GM18507 (cell line): ENCODE measurements around the gene UQCRQ.

Experiments used
- DNase-seq: peaks from one replicate; pipeline ENCODE4 v3.0.0; 2011; ENCODE audit warnings: low read depth; ENCODE audit not compliant: insufficient read length; ENCODE audit errors: extremely low spot score
- FAIRE-seq: peaks from 2 replicates; lab custom pipeline; 2011; peaks lifted over from hg19 to GRCh38; lab: Jason Lieb, UNC

UQCRQ gene

DNA sequence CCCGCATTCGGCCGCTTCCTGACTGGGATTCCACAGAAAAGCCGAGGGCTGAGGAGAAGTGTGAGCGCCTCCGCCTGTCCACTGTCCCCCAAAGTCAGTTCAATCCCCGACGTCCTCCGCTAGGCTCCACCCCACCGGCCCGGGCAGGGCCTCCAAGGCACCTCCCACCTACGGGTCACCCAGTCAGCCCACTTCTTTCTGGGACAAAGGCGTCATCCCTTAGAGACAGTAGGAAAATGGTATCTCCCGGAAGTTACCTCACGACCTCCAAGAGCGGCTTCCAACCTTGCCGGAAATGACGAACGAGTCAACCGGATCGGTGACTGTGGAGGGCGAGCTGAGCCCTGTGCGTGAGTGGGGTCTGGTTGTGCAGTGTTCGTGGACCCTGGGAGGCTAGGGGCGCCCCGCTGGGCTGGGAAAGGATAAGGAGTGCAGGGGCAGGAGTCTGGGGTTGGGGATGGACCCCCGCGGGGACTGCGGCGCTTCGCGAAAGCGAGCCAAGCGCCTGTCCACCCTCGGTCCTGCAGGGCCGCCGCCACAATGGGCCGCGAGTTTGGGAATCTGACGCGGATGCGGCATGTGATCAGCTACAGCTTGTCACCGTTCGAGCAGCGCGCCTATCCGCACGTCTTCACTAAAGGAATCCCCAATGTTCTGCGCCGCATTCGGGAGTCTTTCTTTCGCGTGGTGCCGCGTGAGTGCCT is at the start of gene UQCRQ, which contains the start of gene GDF9:
UQCRQ (plus strand) TSS at position 301 of the 704 bp plus-strand sequence; CDS start at position 541, 240 bp downstream.
GDF9 (minus strand) TSS at position 128 of the 704 bp plus-strand sequence. CDS start 1,936 bp downstream, outside the sequence.
- peak; percentile 95 for DNase-seq
- FAIRE-seq = peak; percentile 99

DNA sequence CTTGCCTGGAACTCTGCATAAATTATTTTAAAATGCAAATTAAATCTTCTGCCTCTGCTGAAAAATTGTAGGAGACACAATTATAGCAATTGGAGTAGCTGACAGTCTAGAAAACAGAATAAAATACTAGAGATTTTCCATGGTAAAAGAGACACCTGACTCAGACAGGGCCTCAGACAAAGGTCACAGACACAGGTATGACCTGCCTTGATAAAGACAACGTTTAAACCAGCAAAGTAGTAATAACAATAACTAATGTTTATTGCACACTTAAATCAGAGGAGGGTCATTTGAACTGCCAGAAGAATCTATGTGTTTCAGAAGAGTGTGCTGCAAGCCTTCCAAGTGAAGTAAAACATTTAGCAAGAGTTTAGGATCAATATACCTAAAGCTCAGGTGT is 49.4 kb upstream of the UQCRQ start:
- FAIRE-seq (no peak), DNase-seq (no peak)

DNA sequence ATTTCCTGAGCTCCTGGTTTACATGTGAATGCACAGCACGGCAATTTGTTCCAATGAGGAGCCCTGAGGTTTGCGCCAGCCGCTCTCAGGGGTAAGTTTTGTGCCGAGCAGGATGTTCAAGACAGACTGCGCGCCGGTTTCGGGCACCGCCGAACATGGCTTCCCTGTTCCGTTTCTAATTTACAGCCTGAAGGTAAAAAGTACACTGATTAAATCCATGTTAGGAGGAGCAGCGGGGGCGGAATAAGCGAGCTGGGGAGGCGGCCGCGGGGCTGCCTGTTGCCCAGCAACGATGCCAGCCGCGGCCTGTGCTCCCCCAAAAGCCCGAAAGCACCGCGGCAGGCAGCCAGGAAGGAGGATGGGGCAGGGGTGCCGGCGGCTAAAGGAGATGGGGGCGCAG is 47.0 kb upstream of the UQCRQ start:
- no peak for DNase-seq

DNA sequence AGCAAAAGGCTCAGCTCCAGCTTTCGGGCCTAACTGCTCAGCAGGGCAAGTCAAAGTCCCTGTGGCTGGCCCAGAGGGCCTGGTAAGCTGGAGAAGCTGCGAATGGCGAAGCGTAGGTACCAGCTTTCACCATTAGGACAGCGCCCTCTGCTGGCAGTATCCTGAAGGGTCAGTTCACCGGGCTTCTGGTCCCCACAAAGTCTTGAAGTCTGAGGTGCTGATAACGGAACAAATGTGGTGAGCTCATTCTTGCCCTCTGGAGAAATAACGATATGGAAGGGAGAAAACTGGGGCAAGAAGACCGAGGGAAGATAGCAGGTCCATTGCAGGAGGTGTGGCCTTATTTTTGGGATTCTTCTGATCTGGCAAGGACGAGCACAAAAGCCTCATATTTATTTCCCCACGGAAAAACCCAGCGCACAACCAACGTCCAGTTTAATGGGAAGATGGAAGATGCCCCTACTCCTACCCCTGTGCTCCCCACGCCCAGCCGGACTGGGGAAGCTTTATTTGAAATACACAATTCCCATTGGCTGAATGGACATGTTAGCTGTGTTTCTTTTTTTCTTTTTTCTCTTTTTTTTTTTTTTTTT is 46.2 kb upstream of the UQCRQ start:
- peak; percentile 81 for DNase-seq
- FAIRE-seq = peak; percentile 92

More for the DNA sequence above, 47.0 kb upstream of the UQCRQ start:
- FAIRE-seq = no peak

DNA sequence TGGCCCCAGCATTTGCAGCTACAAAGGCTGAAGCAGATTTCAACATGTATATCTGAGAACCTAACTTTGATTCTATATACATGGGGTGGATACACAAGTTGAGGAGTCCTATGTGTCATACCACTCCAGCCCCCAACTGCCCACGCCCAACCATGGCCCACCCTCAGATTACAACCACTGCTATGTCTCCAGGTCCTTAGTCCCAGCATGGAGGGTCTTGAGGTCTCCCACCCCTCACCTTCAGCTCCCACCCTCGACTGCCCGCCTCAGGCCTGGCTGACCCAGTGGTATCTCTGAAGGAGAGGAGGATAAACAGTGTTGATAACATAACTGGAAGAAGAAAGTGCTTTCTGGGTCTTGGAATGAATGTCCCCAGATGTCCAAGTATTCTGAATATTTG is 45.1 kb upstream of the UQCRQ start:
- no peak for FAIRE-seq
- DNase-seq = no peak

DNA sequence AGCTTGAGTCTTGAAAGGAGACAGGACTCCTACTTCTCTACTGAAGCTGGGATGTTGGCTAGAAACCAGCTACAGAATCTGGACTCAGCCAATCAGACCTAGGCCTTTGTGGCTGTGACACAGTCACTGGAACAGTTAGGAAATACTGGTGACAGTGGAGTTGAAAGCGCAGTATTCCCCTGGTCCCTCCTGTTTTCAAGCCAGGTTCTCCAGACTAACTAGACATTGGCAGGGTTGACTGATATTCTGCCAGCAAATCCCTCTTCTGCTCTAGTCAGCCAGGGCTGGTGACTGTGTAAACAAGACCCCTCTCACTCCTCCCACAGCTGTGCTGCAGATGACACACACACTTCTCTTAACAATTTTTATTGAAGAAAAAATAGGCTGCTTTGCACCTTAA is 44.7 kb upstream of the UQCRQ start:
- DNase-seq = no peak
- no peak for FAIRE-seq

DNA sequence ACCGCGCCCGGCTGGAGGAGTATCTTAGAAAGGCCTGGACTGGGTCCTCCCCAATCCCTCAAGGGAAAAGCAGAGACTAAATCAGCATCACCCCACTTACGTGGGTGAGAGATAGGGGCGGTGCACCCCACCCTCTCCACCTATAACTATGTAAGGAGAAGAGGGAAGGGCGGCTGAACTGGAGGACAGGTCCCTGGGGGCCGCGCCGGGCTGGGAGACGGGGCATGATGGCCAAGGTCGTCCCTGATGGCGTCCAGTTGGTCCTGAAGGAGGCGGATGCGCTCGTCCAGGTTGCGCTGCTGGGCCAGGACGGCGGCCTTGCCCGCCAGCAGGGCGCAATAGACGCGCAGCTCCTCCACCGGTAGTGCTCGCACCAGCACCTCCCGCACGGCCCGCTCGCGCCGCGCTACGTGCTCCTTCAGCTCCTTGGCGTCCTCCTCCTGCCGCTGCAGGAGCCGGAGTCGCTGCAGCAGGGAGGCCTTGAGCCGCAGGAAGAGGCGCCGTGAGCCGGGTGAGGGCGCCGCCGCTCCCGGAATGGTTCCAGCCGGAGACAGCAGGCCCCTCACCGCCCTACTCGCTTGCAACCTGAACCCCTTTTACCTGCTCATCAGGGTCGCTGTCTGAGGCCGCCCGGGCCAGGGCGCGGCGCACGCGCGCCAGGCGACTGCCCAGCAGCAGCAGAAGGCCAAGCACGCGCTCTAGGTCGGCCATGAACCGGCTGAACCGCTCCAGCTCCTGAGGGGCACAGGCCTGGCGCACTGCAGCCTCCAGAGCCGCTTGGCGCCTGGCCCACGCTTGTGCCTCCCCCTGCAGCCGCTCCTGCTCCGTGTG is 43.6 kb upstream of the UQCRQ start:
- FAIRE-seq (no peak), DNase-seq (no peak)

DNA sequence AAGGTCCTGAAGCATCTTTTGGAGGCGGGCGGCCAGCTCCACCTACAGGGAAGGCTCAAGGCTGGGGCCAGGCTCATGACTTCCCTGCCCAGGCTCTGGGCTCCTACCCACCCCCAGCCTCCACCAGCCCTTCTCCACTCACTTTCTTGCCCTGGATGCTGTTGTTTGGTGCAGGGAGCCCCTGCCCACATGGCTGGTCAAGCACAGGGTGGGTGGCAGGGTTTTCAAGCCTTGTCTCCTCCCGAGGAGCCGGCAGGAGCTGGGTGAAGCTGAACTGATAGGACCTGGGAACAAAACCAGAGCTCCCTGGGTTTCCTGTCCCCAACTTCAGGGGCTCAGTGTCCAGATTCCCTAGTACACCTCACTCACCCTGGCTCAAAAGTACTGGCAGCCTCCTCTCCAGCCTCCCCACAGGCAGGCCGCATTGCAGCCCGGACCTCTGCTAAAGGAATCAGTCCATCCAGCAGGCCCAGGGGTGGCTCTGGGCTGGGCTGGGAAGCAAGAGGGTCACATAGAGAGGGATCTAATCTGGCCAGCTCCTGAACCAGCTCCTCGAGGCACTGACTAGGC is 42.9 kb upstream of the UQCRQ start:
- DNase-seq (no peak), FAIRE-seq (no peak)

DNA sequence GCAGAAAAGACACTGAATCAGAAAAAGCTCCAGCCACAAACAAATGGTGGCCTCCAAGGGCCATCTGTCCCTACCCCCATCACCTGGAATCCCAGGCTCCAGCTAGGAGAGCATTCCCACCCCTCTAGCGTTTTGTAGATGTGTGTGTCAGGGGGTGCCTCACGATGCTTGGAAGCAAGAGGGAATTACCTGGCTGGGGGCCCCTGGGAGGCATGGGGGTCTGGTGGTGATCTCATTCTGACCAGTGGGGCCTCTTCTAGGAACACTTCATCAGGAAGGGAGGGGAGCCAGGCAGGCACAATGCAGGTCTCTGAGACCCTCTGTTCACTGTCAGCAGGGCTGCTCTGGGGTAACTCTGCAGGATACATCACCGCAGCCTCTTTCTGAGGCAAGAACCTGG is 42.0 kb upstream of the UQCRQ start:
- DNase-seq (no peak), FAIRE-seq (no peak)

DNA sequence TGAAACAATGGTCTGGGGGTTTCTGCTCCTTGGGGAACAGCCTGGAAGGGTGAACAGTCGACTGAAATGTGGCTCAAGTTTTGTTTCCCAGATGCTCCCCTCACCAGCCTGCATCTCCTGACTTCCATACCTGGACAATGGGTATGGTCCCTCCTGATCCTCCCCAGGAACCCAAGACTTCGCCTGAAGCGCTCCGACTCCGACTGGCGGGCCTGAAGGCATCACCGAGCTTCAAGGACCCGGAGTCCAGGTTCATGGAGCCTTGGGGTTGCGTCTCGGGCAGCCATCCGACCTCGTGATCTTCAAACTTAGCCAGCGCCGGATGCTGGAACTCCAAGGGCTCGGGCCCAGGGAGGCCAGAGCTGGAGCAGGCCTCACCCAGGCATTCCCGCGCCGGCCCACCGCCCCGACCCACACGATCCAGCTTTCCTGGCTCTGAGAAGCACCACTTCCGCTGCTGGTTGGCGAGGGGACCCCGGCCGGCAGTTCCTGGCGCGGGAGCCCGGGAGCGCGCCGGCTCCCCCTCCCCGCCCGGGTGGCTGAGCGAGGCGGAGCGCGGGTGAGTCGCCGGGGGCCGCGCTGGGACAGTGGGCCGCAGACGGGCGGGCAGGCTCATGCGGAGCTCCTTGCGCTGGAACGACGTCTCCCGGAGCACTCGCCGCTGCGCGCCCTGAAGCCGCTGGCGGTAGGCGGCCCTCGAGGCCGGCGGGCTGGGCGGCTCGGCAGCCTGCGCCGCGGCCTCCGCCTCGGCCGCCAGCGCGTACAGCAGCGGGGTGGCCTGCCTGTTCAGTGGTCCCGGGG is 41.2 kb upstream of the UQCRQ start:
- DNase-seq (no peak), FAIRE-seq (no peak)

DNA sequence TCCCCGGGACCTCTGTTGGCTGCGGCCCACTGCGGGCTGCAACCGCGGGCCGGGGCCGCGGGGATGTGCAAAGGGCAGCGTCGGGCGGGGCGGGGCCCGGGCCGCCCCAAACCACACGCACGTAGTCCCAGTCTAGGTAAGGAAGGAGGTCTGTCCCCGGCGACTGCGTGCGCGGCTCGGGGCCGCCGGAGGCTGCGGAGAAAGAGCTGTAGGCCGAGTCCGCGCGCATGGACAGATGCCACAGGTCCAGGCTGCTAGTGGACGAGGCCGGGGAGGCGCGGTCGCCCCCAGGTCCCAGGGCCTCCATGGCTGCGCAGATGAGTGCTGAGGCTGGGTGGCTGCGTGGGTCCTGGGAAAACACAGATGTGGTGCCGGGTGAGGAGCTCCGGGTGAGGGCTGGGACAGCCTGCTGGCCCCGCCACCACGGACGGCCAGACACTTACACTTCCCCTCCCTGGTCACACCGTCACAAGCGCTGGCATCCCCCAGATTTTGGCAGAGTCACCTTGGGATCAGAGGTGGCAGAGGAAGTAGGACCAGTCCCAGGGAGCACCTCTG is 40.5 kb upstream of the UQCRQ start:
- FAIRE-seq (no peak), DNase-seq (no peak)

DNA sequence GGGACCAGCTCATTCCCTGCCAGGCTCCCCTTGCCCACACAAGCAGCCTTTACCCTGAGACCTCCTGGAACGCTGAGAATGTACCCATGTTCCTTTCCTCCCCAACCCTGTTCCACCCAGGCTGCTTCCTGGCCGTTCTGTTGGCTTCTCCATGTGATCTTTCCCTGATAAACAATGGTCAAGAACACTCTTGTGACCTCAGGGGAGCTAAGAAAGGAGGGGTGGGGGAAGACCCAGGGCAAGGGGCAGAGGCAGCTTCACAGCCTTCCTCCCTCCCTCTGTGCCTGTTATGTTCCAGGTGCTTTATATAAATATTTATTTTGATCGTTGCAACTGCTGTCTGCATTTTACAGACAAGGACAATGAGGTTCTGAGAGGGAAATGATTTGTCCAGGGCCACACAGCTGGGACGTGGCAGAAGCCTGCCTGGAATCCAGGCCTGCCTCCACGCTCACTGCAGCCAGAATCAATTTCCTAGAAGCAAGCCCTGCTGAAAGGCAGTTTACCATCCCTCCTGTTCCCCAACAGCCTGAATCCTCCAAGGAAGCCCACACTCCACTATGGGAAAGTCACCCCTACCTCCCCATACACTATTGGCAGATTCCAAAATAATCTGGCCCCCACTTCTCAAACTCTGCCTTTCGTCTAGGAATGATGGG is 39.9 kb upstream of the UQCRQ start:
- FAIRE-seq (no peak), DNase-seq (no peak)

DNA sequence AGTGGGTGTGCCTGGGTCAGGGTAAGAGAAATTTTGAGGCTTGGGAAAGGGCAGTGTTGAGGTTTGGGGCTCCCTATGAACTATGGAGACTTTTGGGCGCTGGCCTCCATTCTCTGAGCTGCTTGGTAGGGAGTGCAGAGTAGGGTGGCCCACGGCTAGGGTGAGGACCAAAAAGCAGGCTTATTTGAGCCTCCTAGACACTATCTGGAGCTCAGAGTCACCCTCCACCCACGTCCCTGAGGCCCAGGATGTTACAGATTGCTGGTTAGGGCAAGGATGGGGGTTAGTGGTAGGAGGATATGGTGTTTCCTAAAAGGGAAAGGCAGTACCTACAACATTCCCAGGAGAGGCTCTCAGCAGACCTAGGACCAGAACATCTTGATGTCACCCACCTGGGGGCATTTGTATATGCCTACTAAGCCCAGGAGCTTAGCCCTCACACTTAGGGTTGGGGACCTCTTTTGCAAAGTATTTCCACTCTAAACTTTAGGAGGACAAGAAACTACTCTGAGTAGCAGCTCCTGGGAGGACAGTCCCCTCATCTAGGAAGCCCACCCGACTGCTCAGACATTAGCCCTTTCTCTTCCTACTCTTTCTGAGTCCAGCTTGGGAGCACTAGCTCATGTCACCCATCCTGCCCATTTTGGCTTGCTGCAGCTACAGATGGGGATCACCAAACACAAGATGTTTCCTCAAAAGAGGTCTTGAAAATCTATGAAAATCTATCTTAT is 38.3 kb upstream of the UQCRQ start:
- FAIRE-seq = no peak

DNA sequence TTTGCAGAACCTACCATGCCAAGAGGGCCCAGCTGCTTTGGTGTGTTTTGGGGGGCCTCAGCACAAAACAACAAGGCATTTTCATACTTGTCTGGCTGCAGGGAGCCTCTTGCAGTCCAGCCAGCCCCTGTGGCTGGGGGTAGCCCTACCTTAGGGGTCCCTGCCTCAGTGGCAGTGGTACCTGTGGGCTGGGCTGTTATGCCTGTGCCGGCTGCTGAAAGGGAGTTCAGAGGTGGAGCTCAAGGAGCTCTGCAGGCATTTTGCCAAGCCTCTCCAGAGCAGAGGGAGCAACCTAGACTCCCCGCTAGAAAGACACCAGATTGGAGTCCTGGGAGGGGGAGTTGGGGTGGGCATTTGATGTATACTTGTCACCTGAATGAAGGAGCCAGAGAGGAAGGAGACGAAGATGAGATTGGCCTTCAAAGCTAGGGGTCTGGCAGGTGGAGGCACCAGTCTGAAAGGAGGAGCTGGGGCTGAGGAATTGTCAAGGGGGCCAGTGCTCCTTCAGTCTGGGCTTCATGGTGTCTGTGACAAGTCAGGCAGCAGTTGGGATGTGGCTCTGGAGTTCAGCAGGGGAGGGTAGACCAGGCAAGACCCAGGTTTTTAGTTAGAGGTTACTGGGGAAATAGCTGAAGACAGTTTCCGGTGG is 37.5 kb upstream of the UQCRQ start:
- FAIRE-seq (no peak), DNase-seq (no peak)

More for the DNA sequence above, 38.3 kb upstream of the UQCRQ start:
- no peak for DNase-seq

DNA sequence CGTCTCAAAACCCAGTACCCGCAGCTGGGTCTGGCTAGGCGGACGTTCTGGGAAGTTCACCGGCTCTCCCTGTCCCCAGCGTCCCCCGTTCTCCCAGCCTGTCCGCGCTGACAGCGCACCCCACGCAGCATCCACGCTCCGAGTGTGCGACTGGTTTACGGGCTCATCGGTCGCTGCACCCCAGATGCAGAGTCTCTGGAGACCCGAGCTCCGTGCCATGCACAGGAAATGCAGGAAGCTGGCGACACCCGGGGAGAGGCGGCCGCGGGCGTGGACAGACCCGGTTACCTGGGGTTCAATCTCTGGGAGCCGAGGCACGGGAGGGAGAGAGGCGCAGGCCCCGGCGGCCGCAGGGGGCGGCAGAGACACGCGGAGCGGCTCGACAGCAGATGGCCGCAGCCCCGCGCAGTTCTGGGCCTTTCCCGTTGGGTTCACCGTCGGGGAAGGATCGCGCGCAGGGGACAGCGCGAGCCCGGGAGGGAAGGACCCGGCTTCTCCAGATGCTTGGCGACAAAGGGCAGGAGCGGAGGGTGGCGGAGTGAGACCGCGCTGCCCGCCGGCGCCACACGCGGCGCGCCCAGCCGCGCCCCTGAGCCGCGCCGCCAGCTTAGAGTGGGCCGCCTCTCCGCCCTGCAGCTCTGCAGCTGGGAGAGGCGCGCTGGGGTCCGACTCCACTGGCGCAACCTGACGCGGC is 36.6 kb upstream of the UQCRQ start:
- DNase-seq (peak; percentile 81), FAIRE-seq (peak; percentile 51)

DNA sequence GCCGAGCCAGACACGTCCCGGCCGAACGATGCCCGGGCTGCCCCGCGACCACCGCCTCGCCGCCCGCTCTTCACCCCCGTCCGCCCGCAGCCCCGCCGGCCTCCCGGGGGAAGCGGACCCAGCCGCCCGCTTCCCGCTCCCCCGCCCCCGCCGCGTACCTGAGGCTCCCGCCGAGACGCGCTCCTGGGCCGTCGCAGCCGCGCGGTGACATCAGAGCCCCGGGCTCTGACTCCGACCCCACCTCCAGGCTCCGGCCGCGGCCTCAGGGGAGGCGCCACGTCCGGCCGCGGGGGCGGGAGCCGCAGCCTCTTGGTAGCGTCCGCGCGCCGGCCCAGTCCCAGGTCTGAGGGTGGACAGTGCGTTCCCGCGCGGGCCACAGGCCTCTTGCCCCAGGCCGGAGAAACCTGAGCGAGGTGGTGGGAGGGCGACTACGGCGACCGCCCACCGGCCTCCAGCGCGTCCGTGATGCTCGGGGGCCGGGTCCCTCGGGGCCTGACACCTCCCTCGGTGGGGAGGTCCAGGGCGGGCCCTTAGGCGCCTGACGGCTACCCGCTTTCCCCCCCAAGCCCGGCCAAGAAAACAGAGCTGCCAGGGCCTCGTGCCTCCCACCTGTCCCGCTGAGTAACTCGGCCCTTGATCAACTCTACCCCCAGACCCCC is 35.9 kb upstream of the UQCRQ start, which contains the start of gene SHROOM1:
SHROOM1 (minus strand) TSS at position 212 of the 659 bp plus-strand sequence. CDS start 4,507 bp downstream, outside the sequence.
- DNase-seq = peak; percentile 63
- FAIRE-seq = peak; percentile 50
